ENCODE data around the gene MVD. TPM values are rescaled to one million over a fixed set of nuclear protein-coding genes. Genes with fewer than 3 reads are reported as not detected.

Gene MVD
- total RNA-seq, 2 donors from 2014 or later: 34.7 to 40.0 TPM

- no peaks in the 10 kb centered on the region for H3K4me1 ChIP-seq (replicated peaks)
- intact Hi-C loops (cut with DNase I): no loop called here
- no peak for TF ChIP-seq POLR2A (IDR thresholded peaks at IDR 0.05)
- no peak for TF ChIP-seq POLR2AphosphoS5 (IDR thresholded peaks at IDR 0.05)
- peaks cover 0 to 5% of the 10 kb centered on the region in 2 donors for H3K36me3 ChIP-seq
- WGBS: 85% methylated on average over 24 of the region's 25 CpGs
- no peak overlapping the region for H3K4me3 ChIP-seq
- DNase-seq (ENCODE audit: low spot score): no peak
- H3K27me3 ChIP-seq (replicated peaks; ENCODE audit: insufficient read depth): no peaks in the 10 kb centered on the region
- no peak overlapping the region for H3K27ac ChIP-seq
- no peaks in the 10 kb centered on the region for H3K9me3 ChIP-seq
These were observed 6.5 kb downstream of the MVD start for GRCh38 chr16:88656291-88656980.

- Histone ChIP-seq H3K27me3 (replicated peaks; ENCODE audit: insufficient read depth) (no peaks in the 10 kb centered on the region), H3K4me1 (replicated peaks) (no peaks in the 10 kb centered on the region), H3K9me3 (no peaks in the 10 kb centered on the region), H3K27ac (no peak overlapping the region), H3K4me3 (no peak overlapping the region), H3K36me3 (peaks cover 0 to 5% of the 10 kb centered on the region in 2 donors)
- WGBS: 91% methylated on average over 28 of the region's 29 CpGs
- intact Hi-C loops (cut with DNase I): no loop called here
- DNase-seq (ENCODE audit: low spot score): no peak
- TF ChIP-seq POLR2A (IDR thresholded peaks at IDR 0.05) (no peak), POLR2AphosphoS5 (IDR thresholded peaks at IDR 0.05) (no peak)
- TF ChIP-seq, protein P1, sequence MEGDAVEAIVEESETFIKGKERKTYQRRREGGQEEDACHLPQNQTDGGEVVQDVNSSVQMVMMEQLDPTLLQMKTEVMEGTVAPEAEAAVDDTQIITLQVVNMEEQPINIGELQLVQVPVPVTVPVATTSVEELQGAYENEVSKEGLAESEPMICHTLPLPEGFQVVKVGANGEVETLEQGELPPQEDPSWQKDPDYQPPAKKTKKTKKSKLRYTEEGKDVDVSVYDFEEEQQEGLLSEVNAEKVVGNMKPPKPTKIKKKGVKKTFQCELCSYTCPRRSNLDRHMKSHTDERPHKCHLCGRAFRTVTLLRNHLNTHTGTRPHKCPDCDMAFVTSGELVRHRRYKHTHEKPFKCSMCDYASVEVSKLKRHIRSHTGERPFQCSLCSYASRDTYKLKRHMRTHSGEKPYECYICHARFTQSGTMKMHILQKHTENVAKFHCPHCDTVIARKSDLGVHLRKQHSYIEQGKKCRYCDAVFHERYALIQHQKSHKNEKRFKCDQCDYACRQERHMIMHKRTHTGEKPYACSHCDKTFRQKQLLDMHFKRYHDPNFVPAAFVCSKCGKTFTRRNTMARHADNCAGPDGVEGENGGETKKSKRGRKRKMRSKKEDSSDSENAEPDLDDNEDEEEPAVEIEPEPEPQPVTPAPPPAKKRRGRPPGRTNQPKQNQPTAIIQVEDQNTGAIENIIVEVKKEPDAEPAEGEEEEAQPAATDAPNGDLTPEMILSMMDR (IDR thresholded peaks at IDR 0.05): no peak
These were observed 7.1 kb downstream of the MVD start for GRCh38 chr16:88655733-88656281.

GRCh38 chr16:88655053-88655732 is 7.7 kb downstream of the MVD start:
- no peak overlapping the region for H3K4me3 ChIP-seq
- H3K9me3 ChIP-seq: no peaks in the 10 kb centered on the region
- DNase-seq (ENCODE audit: low spot score): no peak
- H3K4me1 ChIP-seq (replicated peaks): no peaks in the 10 kb centered on the region
- intact Hi-C loops (cut with DNase I): no loop called here
- WGBS: 92% methylated on average over 50 of the region's 50 CpGs
- H3K27ac ChIP-seq: no peak overlapping the region
- H3K27me3 ChIP-seq (replicated peaks; ENCODE audit: insufficient read depth): no peaks in the 10 kb centered on the region
- TF ChIP-seq POLR2A (IDR thresholded peaks at IDR 0.05) (no peak), POLR2AphosphoS5 (IDR thresholded peaks at IDR 0.05) (no peak)
- TF ChIP-seq, protein P1 (IDR thresholded peaks at IDR 0.05): no peak
- H3K36me3 ChIP-seq: peaks cover 0 to 5% of the 10 kb centered on the region in 2 donors

- no peaks in the 10 kb centered on the region for H3K4me1 ChIP-seq (replicated peaks)
- TF ChIP-seq POLR2A (IDR thresholded peaks at IDR 0.05): no peak
- TF ChIP-seq, protein P1 (IDR thresholded peaks at IDR 0.05): no peak
- no peak for TF ChIP-seq POLR2AphosphoS5 (IDR thresholded peaks at IDR 0.05)
- peaks cover 0 to 5% of the 10 kb centered on the region in 2 donors for H3K36me3 ChIP-seq
- intact Hi-C loops (cut with DNase I): no loop called here
- no peak overlapping the region for H3K4me3 ChIP-seq
- H3K27ac ChIP-seq: no peak overlapping the region
- no peaks in the 10 kb centered on the region for H3K9me3 ChIP-seq
- H3K27me3 ChIP-seq (replicated peaks; ENCODE audit: insufficient read depth): no peaks in the 10 kb centered on the region
- WGBS: 90% methylated on average over 27 of the region's 28 CpGs
- DNase-seq (ENCODE audit: low spot score): no peak
These were observed 8.4 kb downstream of the MVD start for GRCh38 chr16:88654363-88655052.
